Natural killer cell treated with Interleukin-12 subunit alpha and Interleukin-12 subunit beta and Interleukin-15 and Interleukin-18, amount 100 ng/mL, for 72 hours (primary cell): Measurements from ENCODE around the gene PSMA5. TPM values are rescaled to one million over a fixed set of nuclear protein-coding genes. Genes with fewer than 3 reads are reported as not detected.

ENCODE experiments used
- ATAC-seq, 2 donors: fragments of 150-1000 bp; cut with Tn5 transposase in 1 of 2; sonication (Bioruptor Pico), chemical (Tn5 transposase) in 1 of 2; 2 replicates each; pipeline ENCODE4 v1.10.0; 2021
- DNase-seq: peaks from one replicate; pipeline ENCODE4 v3.0.0; 2022; ENCODE audit warnings: low spot score
- H3K27ac Mint-ChIP-seq, 2 donors: 1 replicate in 1 of 2; 2 replicates in 1 of 2; pipeline ENCODE4 v1.8.0; 2022; ENCODE audit warnings: mixed read lengths in 2 of 2, mild to moderate bottlenecking in 1 of 2, moderate library complexity in 1 of 2
- H3K27me3 Mint-ChIP-seq, 2 donors: 1 replicate in 1 of 2; 2 replicates in 1 of 2; pipeline ENCODE4 v1.8.0; 2022; ENCODE audit warnings: mixed read lengths in 2 of 2
- H3K36me3 Mint-ChIP-seq: one replicate; pipeline ENCODE4 v1.8.0; 2022; ENCODE audit warnings: mixed read lengths
- H3K4me1 Mint-ChIP-seq, 2 donors: 1 replicate in 1 of 2; 2 replicates in 1 of 2; pipeline ENCODE4 v1.8.0; 2022; ENCODE audit warnings: low read depth in 2 of 2, mixed read lengths in 2 of 2, mild to moderate bottlenecking in 1 of 2
- H3K4me3 Mint-ChIP-seq: one replicate; pipeline ENCODE4 v1.8.0; 2022; ENCODE audit warnings: mixed read lengths
- H3K9me3 Mint-ChIP-seq: 2 replicates; pipeline ENCODE4 v1.8.0; 2022; ENCODE audit warnings: mixed read lengths
- total RNA-seq, 2 donors: library from RNA; stranded (reverse); gene quantifications; one replicate each; pipeline ENCODE4 v1.2.3, GENCODE V29; 2022

The PSMA5 gene
- total RNA-seq, 2 donors from 2014 or later = 194 to 201 TPM

DNA sequence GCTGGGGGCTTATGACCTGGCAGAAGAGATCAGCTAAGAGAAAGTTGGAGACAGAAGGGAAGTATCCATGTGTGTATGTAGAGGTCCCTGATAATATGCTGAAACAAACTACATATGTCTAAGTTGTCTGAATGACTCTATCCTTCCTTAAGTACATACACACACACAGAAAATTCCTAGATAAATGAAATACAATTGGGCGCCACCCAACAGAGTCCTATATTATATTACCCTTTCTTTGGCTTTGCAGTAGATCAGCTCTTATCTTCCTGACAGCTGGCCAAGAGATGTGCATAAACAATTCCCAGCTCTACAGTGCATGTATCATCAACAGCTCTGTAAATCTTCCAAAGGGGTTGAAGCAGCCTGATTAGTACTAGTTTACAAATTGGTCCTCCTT lies 68.6 kb downstream of the PSMA5 start:
- ATAC-seq (no peak), DNase-seq (no peak)
- H3K9me3 Mint-ChIP-seq = no peaks in the 10 kb centered on the region
- no peaks in the 10 kb centered on the region for H3K36me3 Mint-ChIP-seq
- no peaks in the 10 kb centered on the region for H3K4me1 Mint-ChIP-seq
- no peak overlapping the region for H3K4me3 Mint-ChIP-seq
- no peak overlapping the region for H3K27ac Mint-ChIP-seq
- peaks cover 2 to 6% of the 10 kb centered on the region in 2 donors for H3K27me3 Mint-ChIP-seq

DNA sequence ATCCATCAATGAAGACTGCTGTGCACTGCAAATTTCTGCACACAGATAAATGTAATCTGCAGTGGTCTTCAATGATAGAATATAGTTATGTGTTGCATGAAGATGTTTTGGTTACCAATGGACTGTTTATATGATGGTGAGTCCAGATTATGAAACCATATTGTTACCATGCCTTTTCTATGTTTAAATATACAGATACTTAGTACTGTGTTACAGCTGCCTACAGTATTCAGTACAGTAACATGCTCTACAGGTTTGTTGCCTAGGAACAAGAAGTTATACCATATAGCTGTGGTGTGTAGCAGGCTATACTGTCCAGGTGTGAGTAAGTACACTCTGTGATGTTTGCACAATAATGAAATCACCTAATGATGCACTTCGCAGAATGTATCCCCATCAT lies 69.3 kb downstream of the PSMA5 start:
- DNase-seq (no peak), ATAC-seq (no peak)
- Mint-ChIP-seq H3K4me3 (no peak overlapping the region), H3K27me3 (peaks cover 2 to 7% of the 10 kb centered on the region in 2 donors), H3K36me3 (no peaks in the 10 kb centered on the region), H3K9me3 (no peaks in the 10 kb centered on the region), H3K27ac (no peak overlapping the region), H3K4me1 (no peaks in the 10 kb centered on the region)

DNA sequence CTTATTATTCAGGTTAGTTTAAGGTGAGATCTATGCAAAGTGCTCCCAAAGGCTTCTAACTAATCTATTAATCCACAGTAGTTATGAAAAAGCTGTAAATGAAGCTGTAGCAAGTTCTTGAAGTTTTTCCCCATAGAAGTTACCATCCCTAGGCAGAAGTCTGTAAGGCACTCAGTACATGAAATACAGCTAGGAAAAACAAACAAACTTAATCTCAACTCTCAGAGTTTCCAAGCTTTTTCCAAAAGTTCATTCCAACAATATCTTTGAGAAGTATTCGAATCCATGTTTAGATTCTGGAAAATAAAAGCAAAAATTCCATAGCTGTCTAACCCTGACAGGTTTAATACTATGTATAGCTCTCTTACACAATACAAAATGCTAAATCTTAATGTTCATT lies 69.7 kb downstream of the PSMA5 start:
- Mint-ChIP-seq H3K27me3 (peaks cover 2 to 11% of the 10 kb centered on the region in 2 donors), H3K36me3 (no peaks in the 10 kb centered on the region), H3K27ac (no peak overlapping the region), H3K4me1 (no peaks in the 10 kb centered on the region), H3K9me3 (no peaks in the 10 kb centered on the region), H3K4me3 (no peak overlapping the region)
- no peak for DNase-seq
- ATAC-seq = no peak

DNA sequence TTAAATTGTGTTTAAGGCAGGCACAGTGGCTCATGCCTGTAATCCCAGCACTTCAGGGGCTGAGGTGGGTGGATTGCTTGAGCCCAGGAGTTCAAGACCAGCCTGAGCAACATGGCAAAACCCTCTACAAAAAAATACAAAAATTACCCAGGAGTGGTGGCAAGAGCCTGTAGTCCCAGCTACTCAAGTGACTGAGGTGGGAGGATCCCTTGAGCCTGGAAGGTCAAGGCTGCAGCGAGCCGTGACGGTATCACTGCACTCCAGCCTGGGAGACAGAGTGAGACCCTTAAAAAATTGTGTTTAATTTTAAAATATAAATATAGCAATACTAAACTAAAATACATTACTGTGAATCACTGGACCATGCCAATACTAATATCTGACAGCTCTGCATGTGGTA lies 71.3 kb downstream of the PSMA5 start:
- no peaks in the 10 kb centered on the region for H3K36me3 Mint-ChIP-seq
- peaks cover 2 to 18% of the 10 kb centered on the region in 2 donors for H3K27me3 Mint-ChIP-seq
- DNase-seq (no peak), ATAC-seq (no peak)
- H3K27ac Mint-ChIP-seq = no peak overlapping the region
- no peak overlapping the region for H3K4me3 Mint-ChIP-seq
- no peaks in the 10 kb centered on the region for H3K9me3 Mint-ChIP-seq
- H3K4me1 Mint-ChIP-seq = no peaks in the 10 kb centered on the region

DNA sequence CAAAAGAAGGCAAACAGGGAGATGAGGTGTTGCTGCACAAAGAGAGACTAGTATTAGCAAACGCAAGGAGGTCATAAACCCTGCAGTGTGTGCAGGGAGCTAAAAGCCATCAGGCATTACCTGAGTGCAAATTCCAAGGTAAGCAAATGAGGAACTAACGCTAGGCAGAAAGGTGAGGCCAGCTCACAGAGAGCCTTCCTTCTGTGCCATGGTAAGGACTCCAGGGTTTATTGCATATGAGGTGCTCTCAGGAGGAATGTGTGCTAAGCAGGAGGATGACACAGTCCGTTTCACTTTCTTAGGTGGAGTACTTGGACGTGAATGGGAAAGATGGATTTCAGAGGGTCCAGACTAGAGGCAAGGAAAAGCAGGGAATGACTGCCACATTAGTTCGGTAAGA lies 74.8 kb downstream of the PSMA5 start:
- Mint-ChIP-seq H3K9me3 (no peaks in the 10 kb centered on the region), H3K4me3 (no peak overlapping the region), H3K4me1 (no peaks in the 10 kb centered on the region), H3K36me3 (no peaks in the 10 kb centered on the region), H3K27ac (no peak overlapping the region), H3K27me3 (peaks cover 0 to 12% of the 10 kb centered on the region in 2 donors)
- no peak for DNase-seq
- ATAC-seq = no peak

DNA sequence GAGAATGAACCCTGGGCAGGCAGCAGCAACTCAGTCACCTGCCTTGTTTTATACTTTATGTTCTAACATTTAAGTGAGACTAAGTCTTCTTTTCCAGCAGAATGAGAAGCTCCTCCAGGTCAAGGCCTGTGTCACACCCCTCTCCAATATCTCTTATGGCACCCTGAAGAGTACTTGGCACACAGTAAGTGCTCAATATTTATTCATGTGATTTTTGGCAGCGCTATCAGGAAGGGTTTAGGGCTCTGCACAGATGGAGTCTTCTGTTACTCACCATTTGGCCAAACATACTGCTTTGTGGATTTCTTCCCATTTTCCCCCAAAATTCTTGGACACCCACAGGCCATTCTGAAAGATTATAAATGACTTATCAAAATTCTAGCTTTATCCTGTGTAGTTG lies 75.6 kb downstream of the PSMA5 start:
- peaks cover 0 to 12% of the 10 kb centered on the region in 2 donors for H3K27me3 Mint-ChIP-seq
- H3K9me3 Mint-ChIP-seq = no peaks in the 10 kb centered on the region
- DNase-seq (no peak), ATAC-seq (no peak)
- H3K4me3 Mint-ChIP-seq = no peak overlapping the region
- no peaks in the 10 kb centered on the region for H3K4me1 Mint-ChIP-seq
- H3K36me3 Mint-ChIP-seq = no peaks in the 10 kb centered on the region
- no peak overlapping the region for H3K27ac Mint-ChIP-seq

DNA sequence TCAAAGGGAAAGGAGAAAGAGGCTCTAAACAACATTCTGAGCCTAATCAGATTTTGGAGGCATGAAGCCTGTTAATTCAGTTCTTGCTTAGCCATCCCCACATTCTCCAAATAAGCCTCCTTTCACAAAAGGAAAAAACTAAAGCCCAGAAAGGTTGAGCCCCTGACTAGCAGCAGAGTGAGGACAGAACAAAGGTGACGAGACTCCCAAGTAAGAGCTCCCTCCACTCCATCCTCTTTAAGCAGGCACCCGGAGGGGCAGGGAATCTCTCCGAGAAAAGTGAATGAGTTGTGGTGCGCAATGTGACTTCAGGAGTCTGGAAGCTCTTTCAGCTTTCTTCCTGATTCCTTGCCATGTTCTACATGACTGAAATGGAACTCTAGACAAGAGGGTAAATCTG lies 76.1 kb downstream of the PSMA5 start:
- Mint-ChIP-seq H3K4me3 (no peak overlapping the region), H3K36me3 (no peaks in the 10 kb centered on the region), H3K4me1 (no peaks in the 10 kb centered on the region), H3K27ac (no peak overlapping the region), H3K27me3 (peaks cover 0 to 12% of the 10 kb centered on the region in 2 donors), H3K9me3 (no peaks in the 10 kb centered on the region)
- DNase-seq (no peak), ATAC-seq (no peak)

Other genes with a start within 250 kb of the PSMA5 start
- gene SARS1, start 212.5 kb downstream of the PSMA5 start, total RNA-seq = 100 to 1,000 TPM; 178 to 205 TPM
- gene CELSR2, start 176.9 kb downstream of the PSMA5 start, total RNA-seq = 1 to 10 TPM; 1.5 to 2.6 TPM
- 10 to 100 TPM in 1 of 2 donors, 1 to 10 TPM in 1; 4.7 to 16.2 TPM for gene PSRC1, start 143.3 kb downstream of the PSMA5 start, total RNA-seq
- not detected for gene MYBPHL, start 119.4 kb downstream of the PSMA5 start, total RNA-seq
- gene SORT1, start 28.5 kb downstream of the PSMA5 start, total RNA-seq = 1 to 10 TPM; 5.8 to 7.9 TPM
- gene SYPL2, start 40.1 kb upstream of the PSMA5 start, total RNA-seq = not detected
- 10 to 100 TPM in 1 of 2 donors, 1 to 10 TPM in 1; 8.4 to 19.9 TPM for gene ATXN7L2, start 57.5 kb upstream of the PSMA5 start, total RNA-seq
- 10 to 100 TPM; 13.1 to 18.7 TPM for gene CYB561D1, start 67.6 kb upstream of the PSMA5 start, total RNA-seq
- 1 to 10 TPM in 1 of 2 donors, under 1 TPM in 1; 0.90 to 1.0 TPM for gene AMIGO1, start 83.3 kb upstream of the PSMA5 start, total RNA-seq
- not detected for gene GPR61, start 113.4 kb upstream of the PSMA5 start, total RNA-seq
- 1 to 10 TPM; 8.9 to 10.0 TPM for gene GNAI3, start 122.2 kb upstream of the PSMA5 start, total RNA-seq
- under 1 TPM in 1 of 2 donors, not detected in 1; 0.64 TPM for gene GNAT2, start 193.2 kb upstream of the PSMA5 start, total RNA-seq
- gene AMPD2, start 193.4 kb upstream of the PSMA5 start, total RNA-seq = 100 to 1,000 TPM in 1 of 2 donors, 10 to 100 TPM in 1; 79.0 to 144 TPM
- gene GSTM4, start 229.7 kb upstream of the PSMA5 start, total RNA-seq = 10 to 100 TPM in 1 of 2 donors, 1 to 10 TPM in 1; 8.4 to 25.1 TPM
- 10 to 100 TPM in 1 of 2 donors, 1 to 10 TPM in 1; 3.6 to 10.8 TPM for gene GSTM2, start 241.6 kb upstream of the PSMA5 start, total RNA-seq